ENCODE measurements around the gene DFFA. TPM values are rescaled to one million over a fixed set of nuclear protein-coding genes. Genes with fewer than 3 reads are reported as not detected.
"Not testable (repeated sequence)": the region's sequence is repeated elsewhere in the genome, so short reads cannot be mapped to it uniquely, and the experiment has no call there.

DFFA gene
- total and polyA plus RNA-seq, 11 donors: 10.4 to 27.6 (median 24.5) TPM

DNA sequence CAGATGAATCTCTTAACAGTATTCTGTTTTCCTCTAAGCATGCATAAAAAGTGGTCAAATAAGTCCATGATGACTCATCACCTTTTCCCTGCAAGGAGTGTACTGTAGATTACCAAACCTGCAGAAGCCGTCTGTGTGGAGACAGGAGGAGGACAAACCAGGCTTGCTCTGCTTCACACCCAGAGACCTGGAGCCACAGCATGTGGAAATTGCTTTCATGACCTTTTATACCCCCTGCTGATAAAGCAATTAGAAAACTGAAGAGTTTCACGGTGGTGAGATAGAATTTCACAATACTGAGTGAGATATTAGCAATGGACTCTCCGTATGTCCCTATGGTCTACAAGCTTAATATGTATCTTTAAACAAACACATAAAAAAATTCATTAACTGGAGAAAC lies 13.1 kb downstream of the DFFA start:
- Histone ChIP-seq H3K27ac (no peak overlapping the region), H3K36me3 (peaks cover 2 to 46% (median 40%) of the 10 kb centered on the region in 9 donors), H3K4me1 (peaks cover 0 to 18% (median 0%) of the 10 kb centered on the region in 12 donors), H3K27me3 (no peaks in the 10 kb centered on the region), H3K4me3 (no peak overlapping the region), H3K9me3 (no peaks in the 10 kb centered on the region)
- intact Hi-C loops (cut with DNase I): no loop called here
- TF ChIP-seq, protein P1, sequence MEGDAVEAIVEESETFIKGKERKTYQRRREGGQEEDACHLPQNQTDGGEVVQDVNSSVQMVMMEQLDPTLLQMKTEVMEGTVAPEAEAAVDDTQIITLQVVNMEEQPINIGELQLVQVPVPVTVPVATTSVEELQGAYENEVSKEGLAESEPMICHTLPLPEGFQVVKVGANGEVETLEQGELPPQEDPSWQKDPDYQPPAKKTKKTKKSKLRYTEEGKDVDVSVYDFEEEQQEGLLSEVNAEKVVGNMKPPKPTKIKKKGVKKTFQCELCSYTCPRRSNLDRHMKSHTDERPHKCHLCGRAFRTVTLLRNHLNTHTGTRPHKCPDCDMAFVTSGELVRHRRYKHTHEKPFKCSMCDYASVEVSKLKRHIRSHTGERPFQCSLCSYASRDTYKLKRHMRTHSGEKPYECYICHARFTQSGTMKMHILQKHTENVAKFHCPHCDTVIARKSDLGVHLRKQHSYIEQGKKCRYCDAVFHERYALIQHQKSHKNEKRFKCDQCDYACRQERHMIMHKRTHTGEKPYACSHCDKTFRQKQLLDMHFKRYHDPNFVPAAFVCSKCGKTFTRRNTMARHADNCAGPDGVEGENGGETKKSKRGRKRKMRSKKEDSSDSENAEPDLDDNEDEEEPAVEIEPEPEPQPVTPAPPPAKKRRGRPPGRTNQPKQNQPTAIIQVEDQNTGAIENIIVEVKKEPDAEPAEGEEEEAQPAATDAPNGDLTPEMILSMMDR (IDR thresholded peaks at IDR 0.05): no peak
- no peak for TF ChIP-seq POLR2A (IDR thresholded peaks at IDR 0.05)
- WGBS, 4 donors: 53 to 64% (median 59%) methylated on average over 3 of the region's 3 CpGs
- DNase-seq (no peak), ATAC-seq (no peak)

- intact Hi-C loops (cut with DNase I): no loop called here
- peak overlapping the region in 1 of 12 donors; percentile 20 for H3K27ac ChIP-seq
Measured at GRCh38 chr1:10457875-10458274, 14.5 kb downstream of the DFFA start.

DNA sequence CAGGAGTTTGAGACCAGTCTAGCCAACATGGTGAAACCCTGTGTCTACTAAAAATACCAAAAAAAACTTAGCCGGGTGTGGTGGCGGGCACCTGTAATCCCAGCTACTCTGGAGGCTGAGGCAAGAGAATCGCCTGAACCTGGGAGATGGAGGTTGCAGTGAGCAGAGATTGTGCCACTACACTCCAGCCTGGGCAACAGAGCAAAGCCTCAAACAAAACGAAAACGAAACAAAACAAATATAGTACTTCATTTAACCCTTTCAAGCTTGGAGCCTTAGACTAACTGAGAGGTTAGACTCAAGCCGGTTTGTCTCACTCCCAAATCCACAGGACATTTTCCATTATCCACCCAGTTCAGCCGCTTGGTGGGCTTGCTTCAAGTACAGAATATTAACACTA lies 14.9 kb downstream of the DFFA start:
- peak overlapping the region in 1 of 12 donors; percentile 22 for H3K4me3 ChIP-seq
- peak overlapping the region in 1 of 12 donors; percentile 20 for H3K27ac ChIP-seq
- ATAC-seq; intact Hi-C loops (cut with DNase I); H3K27me3 ChIP-seq; H3K9me3 ChIP-seq; DNase-seq: not testable (repeated sequence)
- peaks cover 2 to 29% (median 23%) of the 10 kb centered on the region in 9 donors for H3K36me3 ChIP-seq
- peaks cover 0 to 18% (median 0%) of the 10 kb centered on the region in 12 donors for H3K4me1 ChIP-seq
- WGBS, 4 donors: 64 to 70% (median 67%) methylated on average over 7 of the region's 7 CpGs

More at GRCh38 chr1:10457875-10458274, 14.5 kb downstream of the DFFA start:
- Histone ChIP-seq H3K36me3 (peaks cover 2 to 33% (median 27%) of the 10 kb centered on the region in 9 donors), H3K4me3 (peak overlapping the region in 1 of 12 donors; percentile 22), H3K9me3 (no peaks in the 10 kb centered on the region), H3K27me3 (no peaks in the 10 kb centered on the region), H3K4me1 (peaks cover 0 to 18% (median 0%) of the 10 kb centered on the region in 12 donors)
- no peak for ATAC-seq
- TF ChIP-seq POLR2A (IDR thresholded peaks at IDR 0.05): no peak
- TF ChIP-seq, protein P1 (IDR thresholded peaks at IDR 0.05): no peak
- peak in 1 of 5 donors; percentile 3 for DNase-seq
- WGBS, 4 donors: 64 to 84% (median 70%) methylated on average over 9 of the region's 9 CpGs

GRCh38 chr1:10456661-10457060 lies 15.7 kb downstream of the DFFA start:
- ATAC-seq (peak in 3 of 4 donors; percentile 46 to 61 (median 54)), DNase-seq (peak in 1 of 5 donors; percentile 3)
- TF ChIP-seq, protein P1 (IDR thresholded peaks at IDR 0.05): no peak
- TF ChIP-seq POLR2A (IDR thresholded peaks at IDR 0.05): no peak
- Histone ChIP-seq H3K27me3 (no peaks in the 10 kb centered on the region), H3K4me1 (peaks cover 0 to 19% (median 0%) of the 10 kb centered on the region in 12 donors), H3K27ac (peak overlapping the region in 1 of 12 donors; percentile 33), H3K36me3 (peaks cover 0 to 21% (median 15%) of the 10 kb centered on the region in 9 donors), H3K9me3 (no peaks in the 10 kb centered on the region), H3K4me3 (no peak overlapping the region)
- intact Hi-C loops (cut with DNase I): no loop called here
- WGBS, 4 donors: 56 to 65% (median 60%) methylated on average over 7 of the region's 7 CpGs

DNA sequence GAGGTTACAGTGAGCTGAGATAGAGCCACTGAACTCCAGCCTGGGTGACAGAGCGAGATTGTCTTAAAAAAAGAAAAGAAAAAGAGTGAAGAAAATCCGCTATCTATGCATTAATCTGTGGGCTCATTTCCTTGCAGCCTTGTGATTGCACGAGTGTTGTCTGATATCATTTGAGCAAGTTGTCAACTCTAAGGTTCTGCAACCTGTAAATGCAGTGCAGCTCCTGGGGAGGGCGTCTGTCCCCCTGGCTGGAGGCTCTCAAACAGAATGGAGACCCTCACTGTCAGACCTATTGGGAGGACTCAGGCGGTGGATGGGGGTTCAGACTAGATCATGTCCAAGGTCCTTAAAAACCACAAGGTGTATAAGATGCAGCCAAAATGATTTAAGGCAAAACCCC lies 16.3 kb downstream of the DFFA start:
- DNase-seq: no peak
- no peaks in the 10 kb centered on the region for H3K9me3 ChIP-seq
- H3K4me1 ChIP-seq: peaks cover 0 to 25% (median 2%) of the 10 kb centered on the region in 12 donors
- intact Hi-C loops (cut with DNase I): no loop called here
- H3K36me3 ChIP-seq: peaks cover 0 to 15% (median 9%) of the 10 kb centered on the region in 9 donors
- H3K27ac ChIP-seq: no peak overlapping the region
- H3K4me3 ChIP-seq: no peak overlapping the region
- WGBS, 4 donors: 83 to 89% (median 86%) methylated on average over 5 of the region's 5 CpGs
- no peak for ATAC-seq
- H3K27me3 ChIP-seq: no peaks in the 10 kb centered on the region
- no peak for TF ChIP-seq POLR2A (IDR thresholded peaks at IDR 0.05)
- TF ChIP-seq, protein P1 (IDR thresholded peaks at IDR 0.05): no peak
